Body of pancreas (tissue), 4 donors: ENCODE results near the gene DAPK1. TPM values are rescaled to one million over a fixed set of nuclear protein-coding genes. Genes with fewer than 3 reads are reported as not detected.
A peak's percentile ranks its signal among the peaks of the same experiment; 100 is the strongest.

Source experiments
- ATAC-seq: fragments of 150-250 bp; one replicate; pipeline ENCODE4 v1.9.1; 2016
- DNase-seq, 4 donors: peaks; one replicate each; pipeline ENCODE4 v3.0.0-alpha.2; 2019
- H3K27ac ChIP-seq, 4 donors: fragments of 200-600 bp; sonication (generic); 1 replicate in 3 of 4; 2 replicates in 1 of 4; pipeline versions ENCODE4 v1.5.1 to v1.6.1; 2016 to 2019; ENCODE audit warnings: mild to moderate bottlenecking in 1 of 4, mixed read lengths in 1 of 4, moderate library complexity in 1 of 4
- H3K27me3 ChIP-seq, 2 donors: fragments of 200-600 bp; sonication (generic); one replicate each; pipeline ENCODE4 v1.6.0; 2016; ENCODE audit warnings: mild to moderate bottlenecking in 1 of 2
- H3K36me3 ChIP-seq, 2 donors: fragments of 200-600 bp; sonication (generic); replicated peaks in 1 of 2; 2 replicates each; pipeline ENCODE4 v1.5.1; 2016; ENCODE audit warnings: low read depth in 2 of 2; ENCODE audit not compliant: insufficient read depth in 1 of 2
- H3K4me1 ChIP-seq: fragments of 200-600 bp; sonication (generic); one replicate; pipeline ENCODE4 v1.6.0; 2016
- H3K4me3 ChIP-seq, 2 donors: fragments of 200-600 bp; sonication (generic); 1 replicate in 1 of 2; 2 replicates in 1 of 2; pipeline ENCODE4 v1.5.1; 2016 to 2019
- H3K9me3 ChIP-seq, 3 donors: fragments of 200-600 bp; sonication (generic); 1 replicate in 2 of 3; 2 replicates in 1 of 3; pipeline ENCODE4 v1.5.1; 2016
- POLR2A ChIP-seq, 3 donors: fragments of 450-650 bp; IDR thresholded peaks; one replicate each; pipeline ENCODE4 v1.6.1; 2016; ENCODE audit warnings: antibody characterized with exemption in 3 of 3, mild to moderate bottlenecking in 2 of 3
- WGBS, 2 donors: methylation state at CpG; one replicate each; pipeline ENCODE4 v1.1.5; 2017; 5-methylcytosine and 5-hydroxymethylcytosine counted together
- intact Hi-C: fragments of 100-400 bp; cut with DNase I; formaldehyde crosslinking; loops from one replicate; pipeline ENCODE4 v1.15.1; 2023
- total RNA-seq, 2 donors: library from RNA; depleted of rRNA; stranded (reverse); fragments of >200 nt; gene quantifications; one replicate each; pipeline ENCODE4 v1.1.0, GENCODE V29; 2016
- TF ChIP-seq, protein P1 (sequence below), 7 experiments: fragments of 450-650 bp in 4 of 7; fragments of 200-600 bp in 3 of 7; sonication (generic) in 3 of 7; IDR thresholded peaks; one replicate each; pipeline ENCODE4 v1.5.1; 2016 to 2019; ENCODE audit warnings: antibody characterized with exemption in 7 of 7

The DAPK1 gene
- total RNA-seq, 2 donors from 2014 or later, result 79.6 to 152 TPM

DNA sequence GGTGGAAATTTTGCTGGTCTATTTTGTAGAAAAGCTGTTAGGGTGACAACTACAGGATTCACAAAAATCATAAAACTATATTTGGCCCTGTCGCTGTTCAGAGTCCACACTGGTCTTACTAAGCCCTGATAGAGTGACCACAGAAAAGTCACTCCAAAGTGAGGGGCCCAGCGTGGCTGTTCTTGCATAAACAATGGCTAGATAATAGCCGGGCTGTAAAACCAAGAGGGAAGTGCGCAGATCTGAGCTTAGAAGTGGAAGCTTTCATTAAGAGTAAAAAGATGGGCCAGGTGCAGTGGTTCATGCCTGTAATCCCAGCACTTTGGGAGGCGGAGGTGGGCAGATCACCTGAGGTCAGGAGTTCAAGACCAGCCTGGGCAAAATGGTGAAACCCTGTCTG is 212.8 kb downstream of the DAPK1 start:
- intact Hi-C loops, result no loop called here
- whole genome bisulfite sequencing, 2 donors, result 82 to 85% methylated on average over 5 of the region's 5 CpGs

GRCh38 chr9:87711857-87712800 is 214.5 kb downstream of the DAPK1 start:
- WGBS, 2 donors, result 73 to 97% methylated on average over 7 to 9 of the region's 9 CpGs
- intact Hi-C loops, result no loop called here
- DNase-seq (peak in 1 of 4 donors; percentile 34), ATAC-seq (no peak)
- TF ChIP-seq, protein P1, sequence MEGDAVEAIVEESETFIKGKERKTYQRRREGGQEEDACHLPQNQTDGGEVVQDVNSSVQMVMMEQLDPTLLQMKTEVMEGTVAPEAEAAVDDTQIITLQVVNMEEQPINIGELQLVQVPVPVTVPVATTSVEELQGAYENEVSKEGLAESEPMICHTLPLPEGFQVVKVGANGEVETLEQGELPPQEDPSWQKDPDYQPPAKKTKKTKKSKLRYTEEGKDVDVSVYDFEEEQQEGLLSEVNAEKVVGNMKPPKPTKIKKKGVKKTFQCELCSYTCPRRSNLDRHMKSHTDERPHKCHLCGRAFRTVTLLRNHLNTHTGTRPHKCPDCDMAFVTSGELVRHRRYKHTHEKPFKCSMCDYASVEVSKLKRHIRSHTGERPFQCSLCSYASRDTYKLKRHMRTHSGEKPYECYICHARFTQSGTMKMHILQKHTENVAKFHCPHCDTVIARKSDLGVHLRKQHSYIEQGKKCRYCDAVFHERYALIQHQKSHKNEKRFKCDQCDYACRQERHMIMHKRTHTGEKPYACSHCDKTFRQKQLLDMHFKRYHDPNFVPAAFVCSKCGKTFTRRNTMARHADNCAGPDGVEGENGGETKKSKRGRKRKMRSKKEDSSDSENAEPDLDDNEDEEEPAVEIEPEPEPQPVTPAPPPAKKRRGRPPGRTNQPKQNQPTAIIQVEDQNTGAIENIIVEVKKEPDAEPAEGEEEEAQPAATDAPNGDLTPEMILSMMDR (IDR thresholded peaks at IDR 0.05), result no peak
- no peak for TF ChIP-seq POLR2A (IDR thresholded peaks at IDR 0.05)
- peaks cover 25% of the 10 kb centered on the region for H3K4me1 ChIP-seq
- no peaks in the 10 kb centered on the region for H3K27me3 ChIP-seq
- peak overlapping the region in 1 of 4 donors; percentile 3 for H3K27ac ChIP-seq
- H3K36me3 ChIP-seq, result peaks cover 0 to 11% of the 10 kb centered on the region in 2 donors
- H3K4me3 ChIP-seq, result no peak overlapping the region
- H3K9me3 ChIP-seq, result no peaks in the 10 kb centered on the region

More for the DNA sequence above, 212.8 kb downstream of the DAPK1 start:
- DNase-seq, result no peak
- ATAC-seq, result no peak
- Histone ChIP-seq H3K9me3 (no peaks in the 10 kb centered on the region), H3K4me1 (peaks cover 21% of the 10 kb centered on the region), H3K27me3 (no peaks in the 10 kb centered on the region), H3K4me3 (no peak overlapping the region), H3K27ac (no peak overlapping the region), H3K36me3 (peaks cover 9 to 22% of the 10 kb centered on the region in 2 donors)
- TF ChIP-seq, protein P1 (IDR thresholded peaks at IDR 0.05), result no peak
- TF ChIP-seq POLR2A (IDR thresholded peaks at IDR 0.05), result no peak

GRCh38 chr9:87712801-87713277 is 215.2 kb downstream of the DAPK1 start:
- Histone ChIP-seq H3K27me3 (no peaks in the 10 kb centered on the region), H3K27ac (peak overlapping the region in 3 of 4 donors; percentile 0 to 77 (median 27)), H3K4me1 (peaks cover 25% of the 10 kb centered on the region), H3K9me3 (no peaks in the 10 kb centered on the region), H3K36me3 (peaks cover 0 to 4% of the 10 kb centered on the region in 2 donors), H3K4me3 (no peak overlapping the region)
- TF ChIP-seq, protein P1 (IDR thresholded peaks at IDR 0.05), result no peak
- no peak for TF ChIP-seq POLR2A (IDR thresholded peaks at IDR 0.05)
- ATAC-seq (no peak), DNase-seq (no peak)
- intact Hi-C loops, result no loop called here
- 93 to 97% methylated on average over 6 of the region's 6 CpGs for WGBS, 2 donors

GRCh38 chr9:87713278-87713987 is 215.8 kb downstream of the DAPK1 start:
- WGBS, 2 donors, result 53 to 58% methylated on average over 11 of the region's 11 CpGs
- no peak for TF ChIP-seq POLR2A (IDR thresholded peaks at IDR 0.05)
- TF ChIP-seq, protein P1 (IDR thresholded peaks at IDR 0.05), result no peak
- intact Hi-C loops, result no loop called here
- Histone ChIP-seq H3K9me3 (no peaks in the 10 kb centered on the region), H3K27ac (peak overlapping the region in 3 of 4 donors; percentile 0 to 77 (median 27)), H3K4me1 (peaks cover 25% of the 10 kb centered on the region), H3K27me3 (no peaks in the 10 kb centered on the region), H3K36me3 (no peaks in the 10 kb centered on the region), H3K4me3 (no peak overlapping the region)
- DNase-seq (peak; percentile 51 to 87 (median 62)), ATAC-seq (peak; percentile 42)
